Heart right ventricle (tissue), 16 donors: ENCODE data around the gene RGS12. TPM values are rescaled to one million over a fixed set of nuclear protein-coding genes. Genes with fewer than 3 reads are reported as not detected.

Experiments
- ATAC-seq, 8 donors: fragments of 200-7000 bp; cut with Tn5 transposase; one replicate each; pipeline ENCODE4 v1.9.1; 2020; ENCODE audit warnings: mild to moderate bottlenecking in 8 of 8, moderate library complexity in 8 of 8, moderate number of reproducible peaks in 1 of 8
- DNase-seq, 2 donors: peaks; one replicate each; pipeline ENCODE4 v3.0.0-alpha.2; 2020
- H3K27ac ChIP-seq, 10 donors: fragments of 200-600 bp; sonication (generic) in 2 of 10; one replicate each; pipeline versions ENCODE4 v1.5.0 to v1.8.0; 2020 to 2022; ENCODE audit warnings: mild to moderate bottlenecking in 3 of 10
- H3K27me3 ChIP-seq, 7 donors: fragments of 200-600 bp; one replicate each; pipeline ENCODE4 v1.8.0; 2021 to 2022; ENCODE audit warnings: mild to moderate bottlenecking in 2 of 7
- H3K36me3 ChIP-seq, 9 donors: fragments of 200-600 bp; sonication (generic) in 1 of 9; one replicate each; pipeline versions ENCODE4 v1.5.0 to v1.8.0; 2020 to 2022; ENCODE audit warnings: mild to moderate bottlenecking in 2 of 9
- H3K4me1 ChIP-seq, 9 donors: fragments of 200-600 bp; sonication (generic) in 1 of 9; one replicate each; pipeline versions ENCODE4 v1.5.0 to v1.8.0; 2020 to 2022; ENCODE audit warnings: mild to moderate bottlenecking in 4 of 9
- H3K4me3 ChIP-seq, 10 donors: fragments of 200-600 bp; sonication (generic) in 2 of 10; one replicate each; pipeline versions ENCODE4 v1.5.0 to v1.8.0; 2020 to 2022; ENCODE audit warnings: mild to moderate bottlenecking in 7 of 10, moderate library complexity in 2 of 10
- H3K9me3 ChIP-seq, 11 donors: fragments of 200-600 bp in 10 of 11; sonication (generic) in 2 of 11; one replicate each; pipeline versions ENCODE4 v1.5.0 to v1.8.0; 2013 to 2022; ENCODE audit warnings: mild to moderate bottlenecking in 2 of 11, control low read depth in 1 of 11, moderate library complexity in 1 of 11
- WGBS, 2 donors: extraction: QIAGEN DNeasy Blood & Tissue Kit; methylation state at CpG; one replicate each; pipeline ENCODE4 v1.1.7; 2013; ENCODE audit warnings: inconsistent platforms in 1 of 2; 5-methylcytosine and 5-hydroxymethylcytosine counted together
- intact Hi-C, 10 donors: fragments of 100-400 bp; cut with DNase I; formaldehyde crosslinking; loops; one replicate each; pipeline versions ENCODE4 v1.11.1 to v1.14.2; 2022
- polyA plus RNA-seq, 2 donors: library from polyadenylated mRNA; stranded (reverse); fragments of 200-250 nt; gene quantifications; one replicate each; pipeline ENCODE4 v1.2.3, GENCODE V29; 2013
- total RNA-seq, 10 donors: library from RNA; stranded (reverse); fragmentation: NEBNext Ultra II Directional in 3 of 10; extraction: Animal tissue kit (Norgen Biotek cat#: 25700) in 3 of 10; gene quantifications; one replicate each; pipeline versions ENCODE4 v1.2.1 to v1.2.4, GENCODE V29; 2021 to 2023
- TF ChIP-seq, protein P1 (sequence below), 9 donors: fragments of 200-600 bp; sonication (generic) in 2 of 9; IDR thresholded peaks; one replicate each; pipeline versions ENCODE4 v1.5.0 to v1.8.0; 2021 to 2022; ENCODE audit warnings: antibody characterized with exemption in 9 of 9, mild to moderate bottlenecking in 5 of 9, moderate library complexity in 1 of 9
- donor health status: Arrhythmogenic right ventricular cardiomyopathy.
- donor health status: ischemic (EF 13 %, LVEDD 7.1; RV severe dilation, severe dysfunction).
- donor health status: healthy with polysubstance abuse.
- donor health status: DM: no; HTN: yes; CAD: no.
- donor health status: DM: no; HTN: no; CAD: no.
- donor health status: ischemic (EF 25% LVEDD 6.9; RV normal size, moderate dysfunction).
- donor health status: ischemic (EF 25% LVEDD 5.7; RV mildly dilated, moderate dysfunction).
- donor health status: healthy.
- donor health status: DM: yes; HTN: yes; CAD: no.
- donor health status: Ischemic cardiomyopathy.
- donor health status: ischemic (EF 35%, LVEDD 5.7; RV mildly dilated, moderate dysfunction).
- donor health status: nonischemic (EF 11% LVEDD 7.7; RV severe dilation, severe dysfunction).
- donor health status: DM: yes; HTN: yes; CAD: no.
- donor health status: PGD.
- donor health status: ischemic (EF 29% LVEDD 5.4; RV normal size, mild dysfunction).
- donor health status: nonischemic (EF 23%, LVEDD 6.1; RV moderate dilation, normal function).

RGS12 gene
- total and polyA plus RNA-seq, 12 donors: 9.7 to 24.4 (median 13.1) TPM

- no peak for DNase-seq
- TF ChIP-seq, protein P1, sequence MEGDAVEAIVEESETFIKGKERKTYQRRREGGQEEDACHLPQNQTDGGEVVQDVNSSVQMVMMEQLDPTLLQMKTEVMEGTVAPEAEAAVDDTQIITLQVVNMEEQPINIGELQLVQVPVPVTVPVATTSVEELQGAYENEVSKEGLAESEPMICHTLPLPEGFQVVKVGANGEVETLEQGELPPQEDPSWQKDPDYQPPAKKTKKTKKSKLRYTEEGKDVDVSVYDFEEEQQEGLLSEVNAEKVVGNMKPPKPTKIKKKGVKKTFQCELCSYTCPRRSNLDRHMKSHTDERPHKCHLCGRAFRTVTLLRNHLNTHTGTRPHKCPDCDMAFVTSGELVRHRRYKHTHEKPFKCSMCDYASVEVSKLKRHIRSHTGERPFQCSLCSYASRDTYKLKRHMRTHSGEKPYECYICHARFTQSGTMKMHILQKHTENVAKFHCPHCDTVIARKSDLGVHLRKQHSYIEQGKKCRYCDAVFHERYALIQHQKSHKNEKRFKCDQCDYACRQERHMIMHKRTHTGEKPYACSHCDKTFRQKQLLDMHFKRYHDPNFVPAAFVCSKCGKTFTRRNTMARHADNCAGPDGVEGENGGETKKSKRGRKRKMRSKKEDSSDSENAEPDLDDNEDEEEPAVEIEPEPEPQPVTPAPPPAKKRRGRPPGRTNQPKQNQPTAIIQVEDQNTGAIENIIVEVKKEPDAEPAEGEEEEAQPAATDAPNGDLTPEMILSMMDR (IDR thresholded peaks at IDR 0.05): no peak
- Histone ChIP-seq H3K4me3 (no peak overlapping the region), H3K4me1 (no peaks in the 10 kb centered on the region), H3K27me3 (no peaks in the 10 kb centered on the region), H3K9me3 (peaks cover 0 to 4% (median 0%) of the 10 kb centered on the region in 11 donors), H3K36me3 (peaks cover 0 to 3% (median 0%) of the 10 kb centered on the region in 9 donors), H3K27ac (no peak overlapping the region)
- intact Hi-C loops: no loop called here
- ATAC-seq: no peak
- 90 to 93% methylated on average over 21 of the region's 21 CpGs for WGBS, 2 donors
These were observed 36.4 kb upstream of the RGS12 start for GRCh38 chr4:3256230-3257102.

DNA sequence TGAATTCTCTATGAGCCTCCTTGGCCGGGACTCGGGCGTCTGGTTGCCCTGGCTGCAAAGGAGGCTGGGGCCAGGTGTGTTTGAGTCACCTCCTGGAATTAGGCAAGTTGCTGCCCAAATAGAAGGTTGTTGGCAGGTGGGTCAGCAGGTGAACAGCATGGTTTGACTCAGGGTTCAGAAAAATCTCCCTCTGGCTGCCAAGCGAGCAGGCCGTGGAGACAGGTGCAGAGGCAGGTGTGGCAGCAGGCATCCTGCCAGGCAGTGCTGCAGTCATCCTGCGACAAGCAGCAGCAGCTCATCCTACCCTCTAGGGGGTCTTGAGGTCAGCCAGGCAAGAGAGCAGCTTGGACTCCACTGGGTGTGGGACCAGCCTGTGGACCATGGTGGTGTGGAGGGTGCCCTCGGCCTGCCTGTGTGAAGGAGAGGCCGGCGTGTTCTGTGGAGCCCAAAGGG is 35.7 kb upstream of the RGS12 start:
- Histone ChIP-seq H3K27me3 (no peaks in the 10 kb centered on the region), H3K4me1 (no peaks in the 10 kb centered on the region), H3K36me3 (peaks cover 0 to 3% (median 0%) of the 10 kb centered on the region in 9 donors), H3K4me3 (no peak overlapping the region), H3K9me3 (peaks cover 0 to 4% (median 0%) of the 10 kb centered on the region in 11 donors), H3K27ac (no peak overlapping the region)
- DNase-seq (peak in 1 of 2 donors; percentile 3), ATAC-seq (no peak)
- 94 to 96% methylated on average over 9 of the region's 9 CpGs for WGBS, 2 donors
- TF ChIP-seq, protein P1 (IDR thresholded peaks at IDR 0.05): no peak
- intact Hi-C loops: no loop called here

- H3K4me3 ChIP-seq: no peak overlapping the region
- DNase-seq: peak; percentile 1 to 7
- peaks cover 0 to 3% (median 0%) of the 10 kb centered on the region in 9 donors for H3K36me3 ChIP-seq
- H3K27ac ChIP-seq: no peak overlapping the region
- WGBS, 2 donors: 89 to 90% methylated on average over 29 of the region's 29 CpGs
- peaks cover 0 to 4% (median 0%) of the 10 kb centered on the region in 11 donors for H3K9me3 ChIP-seq
- no peak for ATAC-seq
- intact Hi-C loops: no loop called here
- H3K27me3 ChIP-seq: no peaks in the 10 kb centered on the region
- TF ChIP-seq, protein P1 (IDR thresholded peaks at IDR 0.05): no peak
- H3K4me1 ChIP-seq: no peaks in the 10 kb centered on the region
These were observed 35.0 kb upstream of the RGS12 start for GRCh38 chr4:3257556-3258482.
